Embryonic facial prominence (tissue), 1 donor: Measurements from ENCODE around the gene TSSK3.
"Not testable (repeated sequence)": the region's sequence is repeated elsewhere in the genome, so short reads cannot be mapped to it uniquely, and the experiment has no call there.

ENCODE experiments used
- DNase-seq: peaks from one replicate; pipeline ENCODE4 v3.0.0-alpha.2; 2016; ENCODE audit errors: extremely low spot score

TSSK3 gene

GRCh38 chr1:32363713-32364112 lies 1.4 kb downstream of the TSSK3 start:
- DNase-seq: no peak

GRCh38 chr1:32364836-32365235 lies 2.5 kb downstream of the TSSK3 start:
- no peak for DNase-seq

GRCh38 chr1:32365445-32365844 lies 3.1 kb downstream of the TSSK3 start:
- DNase-seq: no peak

- no peak for DNase-seq
Measured at GRCh38 chr1:32367912-32368635, 5.7 kb downstream of the TSSK3 start.

- DNase-seq: no peak
Measured at GRCh38 chr1:32372149-32372756, 9.9 kb downstream of the TSSK3 start.

- no peak for DNase-seq
Measured at GRCh38 chr1:32373996-32374592, 11.8 kb downstream of the TSSK3 start.

GRCh38 chr1:32376199-32376598 lies 13.9 kb downstream of the TSSK3 start:
- DNase-seq: no peak

- no peak for DNase-seq
Measured at GRCh38 chr1:32377541-32378220, 15.3 kb downstream of the TSSK3 start.

GRCh38 chr1:32380057-32380456 lies 17.7 kb downstream of the TSSK3 start:
- no peak for DNase-seq

- no peak for DNase-seq
Measured at GRCh38 chr1:32386676-32387392, 24.5 kb downstream of the TSSK3 start.

GRCh38 chr1:32388641-32389040 lies 26.3 kb downstream of the TSSK3 start:
- no peak for DNase-seq

- DNase-seq: no peak
Measured at GRCh38 chr1:32390904-32391870, 28.8 kb downstream of the TSSK3 start.

- DNase-seq: no peak
Measured at GRCh38 chr1:32392325-32392724, 30.0 kb downstream of the TSSK3 start.

GRCh38 chr1:32393136-32393535 lies 30.8 kb downstream of the TSSK3 start:
- no peak for DNase-seq

GRCh38 chr1:32393832-32394140 lies 31.4 kb downstream of the TSSK3 start:
- no peak for DNase-seq

GRCh38 chr1:32394141-32394889 lies 32.0 kb downstream of the TSSK3 start, which contains the start of gene BSDC1:
Gene BSDC1 (minus strand): TSS chr1:32394441. CDS start chr1:32394414, 27 bp downstream.
- DNase-seq: peak; percentile 98

- DNase-seq: peak; percentile 36
Measured at GRCh38 chr1:32394890-32395432, 32.6 kb downstream of the TSSK3 start.

- not testable (repeated sequence) for DNase-seq
Measured at GRCh38 chr1:32396524-32396923, 34.2 kb downstream of the TSSK3 start.

- DNase-seq: no peak
Measured at GRCh38 chr1:32398401-32398800, 36.1 kb downstream of the TSSK3 start.

GRCh38 chr1:32399843-32400242 lies 37.5 kb downstream of the TSSK3 start:
- DNase-seq: no peak
